CD4-positive, alpha-beta T cell treated with Interleukin-1 beta for 1 hour (primary cell): ENCODE data around the gene XAGE2.
A peak's percentile ranks its signal among the peaks of the same experiment; 100 is the strongest.
"Not testable (repeated sequence)": the region's sequence is repeated elsewhere in the genome, so short reads cannot be mapped to it uniquely, and the experiment has no call there.

Experiments used
- DNase-seq, 2 donors: peaks; one replicate each; pipeline ENCODE4 v3.0.0-alpha.2; 2020 to 2022

The XAGE2 gene

GRCh38 chrX:52368368-52369055 lies at the start of gene XAGE2:
XAGE2 (plus strand) TSS chrX:52369021; CDS start chrX:52370015, 994 bp downstream.
- DNase-seq, result no peak

GRCh38 chrX:52337410-52337809 lies 31.4 kb upstream of the XAGE2 start:
- no peak for DNase-seq

- DNase-seq, result no peak
Observed at GRCh38 chrX:52341493-52341892, 27.3 kb upstream of the XAGE2 start.

- not testable (repeated sequence) for DNase-seq
Observed at GRCh38 chrX:52343131-52343530, 25.7 kb upstream of the XAGE2 start.

- peak; percentile 11 to 19 for DNase-seq
Observed at GRCh38 chrX:52345402-52345801, 23.4 kb upstream of the XAGE2 start.

- DNase-seq, result no peak
Observed at GRCh38 chrX:52346174-52347165, 22.4 kb upstream of the XAGE2 start.

- DNase-seq, result no peak
Observed at GRCh38 chrX:52349681-52350080, 19.1 kb upstream of the XAGE2 start.

GRCh38 chrX:52352551-52352950 lies 16.3 kb upstream of the XAGE2 start:
- DNase-seq, result no peak

- no peak for DNase-seq
Observed at GRCh38 chrX:52353838-52354237, 15.0 kb upstream of the XAGE2 start.

- no peak for DNase-seq
Observed at GRCh38 chrX:52355108-52355507, 13.7 kb upstream of the XAGE2 start.

- DNase-seq, result no peak
Observed at GRCh38 chrX:52359614-52360232, 9.1 kb upstream of the XAGE2 start.

- no peak for DNase-seq
Observed at GRCh38 chrX:52361941-52362340, 6.9 kb upstream of the XAGE2 start.

- DNase-seq, result no peak
Observed at GRCh38 chrX:52363247-52363883, 5.5 kb upstream of the XAGE2 start.

- DNase-seq, result no peak
Observed at GRCh38 chrX:52378870-52379269, 10.0 kb downstream of the XAGE2 start.

- no peak for DNase-seq
Observed at GRCh38 chrX:52380993-52381392, 12.2 kb downstream of the XAGE2 start.

GRCh38 chrX:52410439-52411394 lies 41.9 kb downstream of the XAGE2 start:
- no peak for DNase-seq

- no peak for DNase-seq
Observed at GRCh38 chrX:52415304-52415703, 46.5 kb downstream of the XAGE2 start.

- no peak for DNase-seq
Observed at GRCh38 chrX:52416816-52417215, 48.0 kb downstream of the XAGE2 start.

- DNase-seq, result no peak
Observed at GRCh38 chrX:52420824-52421443, 52.1 kb downstream of the XAGE2 start.

- no peak for DNase-seq
Observed at GRCh38 chrX:52422884-52423283, 54.1 kb downstream of the XAGE2 start.

GRCh38 chrX:52424656-52425055 lies 55.8 kb downstream of the XAGE2 start:
- DNase-seq, result no peak
